Panc1 (cell line): Measurements from ENCODE around the gene PI4K2B. TPM values are rescaled to one million over a fixed set of nuclear protein-coding genes. Genes with fewer than 3 reads are reported as not detected.
"Not testable (repeated sequence)": the region's sequence is repeated elsewhere in the genome, so short reads cannot be mapped to it uniquely, and the experiment has no call there.

ENCODE experiments used
- ATAC-seq: fragments of 200-7000 bp; cut with Tn5 transposase; 2 replicates; pipeline ENCODE4 v1.9.1; 2020; ENCODE audit warnings: mild to moderate bottlenecking, moderate library complexity
- BruUV-seq: library from RNA; stranded (reverse); fragments of 400-500 nt; replicated peaks from 2 replicates; lab custom pipeline; 2021; lab: Mats Ljungman, UMichigan
- CTCF ChIA-PET: fragments of 300-600 bp; sonication (Branson Sonifier 250); formaldehyde crosslinking; loops from one replicate; lab custom pipeline; 2022; ENCODE audit warnings: antibody characterized with exemption; lab: Charles Lee
- POLR2A ChIA-PET: fragments of 300-600 bp; sonication (Branson Sonifier 250); formaldehyde crosslinking; loops from one replicate; lab custom pipeline; 2022; ENCODE audit warnings: antibody characterized with exemption; lab: Charles Lee
- DNase-seq: peaks from one replicate; pipeline ENCODE4 v3.0.0-alpha.2; 2010; ENCODE audit warnings: low read depth, low spot score
- H3K27ac ChIP-seq: 2 replicates; pipeline ENCODE4 v1.5.1; 2011; ENCODE audit warnings: mild to moderate bottlenecking, low read length, inconsistent platforms
- H3K27me3 ChIP-seq: fragments of 200-500 bp; sonication (Bioruptor generic); 2 replicates; pipeline ENCODE4 v1.6.0; 2014; ENCODE audit warnings: low read length, inconsistent platforms; ENCODE audit not compliant: control insufficient read depth, insufficient read depth
- H3K36me3 ChIP-seq: fragments of 200-500 bp; sonication (Bioruptor generic); 2 replicates; pipeline ENCODE4 v1.5.1; 2014; ENCODE audit warnings: inconsistent platforms, mild to moderate bottlenecking, low read length, moderate library complexity; ENCODE audit not compliant: control insufficient read depth, insufficient read depth
- H3K4me1 ChIP-seq: 2 replicates; pipeline ENCODE4 v1.5.1; 2011; ENCODE audit warnings: inconsistent platforms, mild to moderate bottlenecking, low read length, moderate library complexity; ENCODE audit not compliant: control insufficient read depth, insufficient read depth
- H3K4me3 ChIP-seq, 2 experiments: 2 replicates each; pipeline ENCODE4 v1.5.1; 2011 to 2012; ENCODE audit warnings: low read depth in 2 of 2, low read length in 2 of 2, mild to moderate bottlenecking in 2 of 2, inconsistent platforms in 1 of 2, moderate library complexity in 1 of 2
- H3K9me3 ChIP-seq: fragments of 200-500 bp; sonication (Bioruptor generic); 2 replicates; pipeline ENCODE4 v1.5.1; 2014; ENCODE audit warnings: low read depth, mild to moderate bottlenecking, inconsistent platforms, low read length, moderate library complexity; ENCODE audit not compliant: control insufficient read depth, insufficient read depth
- CTCF ChIP-seq: fragments of 450-650 bp; IDR thresholded peaks from 2 replicates; pipeline ENCODE4 v1.5.1; 2017; ENCODE audit warnings: mild to moderate bottlenecking
- POLR2AphosphoS5 ChIP-seq: IDR thresholded peaks from 2 replicates; pipeline ENCODE4 v1.6.1; 2012; ENCODE audit warnings: mild to moderate bottlenecking, low read depth, low read length, moderate library complexity
- REST ChIP-seq, 2 experiments: IDR thresholded peaks; 2 replicates each; pipeline ENCODE4 v1.6.1; 2011 to 2012; ENCODE audit warnings: low read depth in 2 of 2, control low read depth in 1 of 2, low read length in 1 of 2, mild to moderate bottlenecking in 1 of 2, moderate library complexity in 1 of 2; ENCODE audit not compliant: insufficient read depth in 1 of 2
- SIN3A ChIP-seq: IDR thresholded peaks from 2 replicates; pipeline ENCODE4 v1.6.1; 2012; ENCODE audit warnings: low read depth, mild to moderate bottlenecking, low read length, moderate library complexity, borderline replicate concordance; ENCODE audit not compliant: insufficient read depth
- TCF7L2 ChIP-seq: IDR thresholded peaks from 2 replicates; pipeline ENCODE4 v1.6.1; 2011; ENCODE audit warnings: mild to moderate bottlenecking, low read depth, low read length, inconsistent platforms
- in situ Hi-C: cut with HindIII; loops from 2 replicates; pipeline ENCODE4 v1.10.0; 2016; ENCODE audit warnings: low sequenced_read_pairs, low pct_unique_long_range_greater_than_20kb
- intact Hi-C: fragments of 100-400 bp; cut with micrococcal nuclease; formaldehyde crosslinking; loops from one replicate; pipeline ENCODE4 v1.10.0; 2022; ENCODE audit not compliant: unreplicated experiment
- total RNA-seq: library from RNA; stranded (reverse); gene quantifications from one replicate; pipeline ENCODE4 v1.2.1, GENCODE V29; 2021; ENCODE audit not compliant: unreplicated experiment

The PI4K2B gene
- total RNA-seq, 1 experiment from 2014 or later = 9.6 TPM

GRCh38 chr4:25234390-25235370, 847 bp downstream of the PI4K2B start:
- Histone ChIP-seq H3K27ac (peak overlapping the region; percentile 85), H3K9me3 (peaks cover 10% of the 10 kb centered on the region; the same call in 1 of the 2 replicates), H3K27me3 (no peaks in the 10 kb centered on the region), H3K36me3 (no peaks in the 10 kb centered on the region; the same call in 1 of the 2 replicates), H3K4me3 (peak overlapping the region; percentile 75 to 88), H3K4me1 (peaks cover 5% of the 10 kb centered on the region)
- no TSS peak for BruUV-seq
- intact Hi-C loops (no loop called here), in situ Hi-C loops (no loop called here)
- POLR2A ChIA-PET = no interaction called here
- TF ChIP-seq SIN3A (no peak), CTCF (peak; percentile 28; the same call in 1 of the 2 replicates)
- ATAC-seq (peak; percentile 68), DNase-seq (no peak)
- CTCF ChIA-PET = interaction anchor here (0.5 to 0.7 kb wide), 3 partner anchors 43 to 94 kb away, joined by 3 to 14 read pairs (median 4); no protein-coding TSS in a partner anchor

- in situ Hi-C loops (no loop called here), intact Hi-C loops (no loop called here)
- peak overlapping the region; percentile 85 for H3K27ac ChIP-seq
These were observed 1.6 kb downstream of the PI4K2B start for GRCh38 chr4:25235401-25235800.

GRCh38 chr4:25236030-25236429, 2.2 kb downstream of the PI4K2B start:
- ATAC-seq, POLR2A ChIA-PET, intact Hi-C loops, BruUV-seq, in situ Hi-C loops, DNase-seq, H3K27me3 ChIP-seq, H3K36me3 ChIP-seq, H3K27ac ChIP-seq, H3K4me1 ChIP-seq: not testable (repeated sequence)
- Histone ChIP-seq H3K4me3 (peak overlapping the region in 1 of 2 experiments; percentile 75; a peak in 1 of 4 replicates), H3K9me3 (peaks cover 10% of the 10 kb centered on the region; the same call in 1 of the 2 replicates)
- CTCF ChIA-PET = interaction anchor here (0.5 kb wide), 1 partner anchor 15 kb away, joined by 3 read pairs; no protein-coding TSS in a partner anchor

More at GRCh38 chr4:25235401-25235800, 1.6 kb downstream of the PI4K2B start:
- no peaks in the 10 kb centered on the region; the same call in 1 of the 2 replicates for H3K36me3 ChIP-seq
- H3K4me1 ChIP-seq = peaks cover 5% of the 10 kb centered on the region
- peak overlapping the region; percentile 75 to 88 for H3K4me3 ChIP-seq
- POLR2A ChIA-PET = no interaction called here
- TF ChIP-seq REST (IDR thresholded peaks at IDR 0.05; ENCODE audit: insufficient read depth in 1 of 2, low read depth in 2 of 2, low read length in 1 of 2) (no peak), CTCF (no peak), SIN3A (no peak), TCF7L2 (no peak), POLR2AphosphoS5 (no peak)
- CTCF ChIA-PET = interaction anchor here (0.5 kb wide), 1 partner anchor 15 kb away, joined by 3 read pairs; no protein-coding TSS in a partner anchor
- H3K9me3 ChIP-seq = peaks cover 10% of the 10 kb centered on the region; the same call in 1 of the 2 replicates
- BruUV-seq = TSS peak; percentile 71
- no peaks in the 10 kb centered on the region for H3K27me3 ChIP-seq
- no peak for DNase-seq
- ATAC-seq = no peak
